Activated CD4-positive, CD25-positive, alpha-beta regulatory T cell treated with anti-CD3 and anti-CD28 coated beads, Interleukin-2, amount 50 U/mL, for 72 hours (primary cell): ENCODE results near the gene CBLN3.
A peak's percentile ranks its signal among the peaks of the same experiment; 100 is the strongest.

Source experiments
- DNase-seq: peaks from one replicate; pipeline ENCODE4 v3.0.0; 2021

Gene CBLN3

DNA sequence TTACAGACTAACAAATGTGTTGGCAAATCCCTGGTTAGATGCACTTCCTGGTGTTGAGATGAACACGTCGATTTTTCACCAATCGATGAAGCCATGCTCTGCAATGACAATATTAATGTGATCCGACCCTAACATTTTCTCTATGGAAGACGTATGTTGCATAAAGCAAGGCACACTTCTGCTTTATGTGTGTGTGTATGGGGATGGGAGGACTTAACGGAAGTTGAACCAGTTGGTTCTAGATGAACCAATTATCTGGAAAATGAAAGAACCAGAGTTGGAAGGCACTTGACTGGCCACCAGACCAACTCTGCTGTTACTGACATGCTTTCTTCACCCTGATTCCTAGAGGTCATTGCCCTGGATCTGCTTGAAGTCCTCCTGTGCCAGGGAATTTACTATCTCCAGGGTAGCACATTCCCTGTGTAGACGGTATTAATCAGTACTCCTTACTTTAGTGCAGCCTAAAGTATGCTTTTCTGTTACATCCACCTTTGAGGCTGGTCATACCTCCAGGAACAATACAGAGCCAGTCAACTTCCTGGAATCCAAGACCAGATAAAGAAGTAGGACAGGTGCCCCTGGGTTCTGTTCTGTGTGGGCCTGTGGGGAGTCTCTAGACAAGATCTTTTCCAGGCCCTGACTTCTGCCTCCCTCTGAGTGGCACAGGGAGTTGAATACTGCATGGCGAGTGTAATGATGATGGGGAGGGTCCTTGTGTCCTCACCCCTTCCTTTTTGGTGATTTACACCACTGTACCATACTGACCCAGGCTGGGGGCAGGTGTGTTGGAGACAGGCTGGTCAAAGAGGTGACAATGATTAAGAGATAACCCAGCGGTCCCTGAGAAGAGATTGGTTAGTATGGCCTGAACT lies 9.0 kb upstream of the CBLN3 start:
- DNase-seq = no peak

GRCh38 chr14:24437736-24438067 lies 8.2 kb upstream of the CBLN3 start:
- no peak for DNase-seq

- DNase-seq = no peak
Observed at GRCh38 chr14:24437020-24437735, 7.7 kb upstream of the CBLN3 start.

GRCh38 chr14:24436355-24437019 lies 7.0 kb upstream of the CBLN3 start:
- DNase-seq = no peak

GRCh38 chr14:24435998-24436354 lies 6.5 kb upstream of the CBLN3 start:
- no peak for DNase-seq

DNA sequence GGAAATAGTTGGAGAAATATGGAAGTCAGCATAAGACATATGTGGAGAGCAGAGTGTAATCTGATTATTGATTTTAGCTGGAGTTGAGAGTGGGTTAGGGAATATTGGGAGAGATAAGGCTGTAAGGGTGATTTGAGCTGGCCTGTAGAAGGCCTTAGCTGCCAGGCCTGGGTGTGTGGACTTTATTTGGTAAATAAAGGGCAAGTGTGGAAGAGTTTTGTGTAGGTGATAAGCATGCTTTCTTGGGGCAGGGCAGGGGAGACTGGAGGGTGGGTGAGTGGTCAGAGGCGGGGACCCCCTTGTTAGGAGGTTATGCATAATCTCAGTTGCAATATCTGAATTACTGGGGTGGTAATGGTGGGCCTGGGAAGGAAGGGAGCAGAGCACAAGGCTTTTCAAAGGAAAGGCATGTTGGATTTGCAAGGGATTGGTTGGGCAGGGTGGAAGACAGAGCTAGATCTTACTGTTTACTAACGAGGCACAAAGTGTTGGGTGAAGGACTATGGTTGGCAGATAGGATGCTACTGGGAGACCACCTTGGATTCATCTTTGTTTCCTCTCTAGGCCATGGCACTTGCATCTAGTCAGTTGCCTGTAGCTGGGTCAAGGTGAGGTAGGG lies 5.8 kb upstream of the CBLN3 start:
- DNase-seq = no peak

DNA sequence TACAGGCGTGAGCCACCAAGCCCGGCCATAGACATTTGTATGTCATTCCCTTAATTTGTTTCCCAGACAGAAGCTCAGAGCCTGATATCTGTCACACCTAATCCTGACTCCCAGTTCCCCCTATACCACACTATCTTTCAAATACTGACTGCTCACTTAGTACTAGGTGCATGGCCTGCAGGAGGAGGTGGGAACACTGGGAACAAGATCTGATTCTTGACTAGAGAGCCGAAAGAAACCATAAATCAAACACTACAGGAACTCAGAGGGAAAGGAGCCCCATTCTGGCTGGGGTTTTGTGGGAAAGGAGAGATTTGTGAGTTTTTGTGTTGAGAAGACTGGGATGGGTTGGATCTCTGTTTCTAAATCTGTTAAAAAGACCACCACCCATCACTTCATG lies 5.2 kb upstream of the CBLN3 start:
- no peak for DNase-seq

DNA sequence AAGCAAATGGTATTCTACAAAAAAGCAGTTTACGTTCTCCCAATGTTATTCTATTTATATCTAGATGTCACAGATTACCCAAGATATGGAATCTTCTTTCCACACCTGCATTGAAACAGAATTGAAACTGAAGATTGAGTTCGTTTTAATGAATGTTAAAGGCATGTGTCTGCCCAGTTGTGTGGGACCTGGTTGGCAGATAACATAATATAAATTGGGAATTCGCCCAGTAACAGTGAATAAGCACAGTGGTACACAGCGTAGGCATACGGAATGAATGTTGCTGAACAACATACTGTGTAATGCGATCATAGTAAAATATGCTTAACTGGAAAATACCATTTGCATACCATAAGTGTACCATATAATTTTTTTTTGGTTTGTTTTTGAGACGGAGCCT lies 4.6 kb upstream of the CBLN3 start:
- DNase-seq = no peak

DNA sequence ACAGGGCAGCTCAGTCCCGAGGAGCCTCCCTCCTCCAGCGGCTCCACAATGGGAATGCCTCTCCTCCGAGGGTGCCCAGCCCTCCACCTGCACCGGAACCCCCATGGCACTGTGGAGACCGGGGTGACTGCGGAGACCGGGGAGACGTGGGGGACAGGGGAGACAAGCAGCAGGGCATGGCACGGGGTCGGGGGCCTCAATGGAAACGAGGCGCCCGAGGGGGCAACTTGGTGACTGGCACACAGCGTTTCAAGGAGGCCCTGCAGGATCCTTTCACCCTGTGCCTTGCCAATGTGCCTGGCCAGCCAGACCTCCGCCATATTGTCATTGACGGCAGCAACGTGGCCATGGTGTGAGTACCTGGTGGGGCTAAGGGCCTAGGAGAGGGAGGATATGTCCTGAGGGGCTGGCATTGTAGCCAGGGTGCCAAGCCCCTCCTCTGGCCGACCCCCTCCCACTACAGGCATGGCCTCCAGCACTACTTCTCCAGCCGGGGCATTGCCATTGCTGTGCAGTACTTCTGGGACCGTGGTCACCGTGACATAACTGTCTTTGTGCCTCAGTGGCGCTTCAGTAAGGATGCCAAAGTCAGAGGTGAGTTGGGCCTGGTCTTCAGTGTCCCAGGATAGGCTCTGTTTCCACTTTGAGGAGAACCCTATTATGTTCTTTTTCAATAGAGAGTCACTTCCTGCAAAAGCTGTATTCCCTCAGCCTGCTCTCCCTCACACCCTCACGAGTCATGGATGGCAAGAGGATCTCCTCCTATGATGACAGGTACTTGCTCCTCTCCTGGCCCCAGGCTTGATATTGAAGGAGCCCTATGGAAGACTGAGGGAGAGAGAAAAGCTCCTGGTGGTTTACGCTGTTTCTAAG lies 3.0 kb upstream of the CBLN3 start:
- no peak for DNase-seq

- DNase-seq = peak; percentile 88
Observed at GRCh38 chr14:24431569-24432258, 2.2 kb upstream of the CBLN3 start.

DNA sequence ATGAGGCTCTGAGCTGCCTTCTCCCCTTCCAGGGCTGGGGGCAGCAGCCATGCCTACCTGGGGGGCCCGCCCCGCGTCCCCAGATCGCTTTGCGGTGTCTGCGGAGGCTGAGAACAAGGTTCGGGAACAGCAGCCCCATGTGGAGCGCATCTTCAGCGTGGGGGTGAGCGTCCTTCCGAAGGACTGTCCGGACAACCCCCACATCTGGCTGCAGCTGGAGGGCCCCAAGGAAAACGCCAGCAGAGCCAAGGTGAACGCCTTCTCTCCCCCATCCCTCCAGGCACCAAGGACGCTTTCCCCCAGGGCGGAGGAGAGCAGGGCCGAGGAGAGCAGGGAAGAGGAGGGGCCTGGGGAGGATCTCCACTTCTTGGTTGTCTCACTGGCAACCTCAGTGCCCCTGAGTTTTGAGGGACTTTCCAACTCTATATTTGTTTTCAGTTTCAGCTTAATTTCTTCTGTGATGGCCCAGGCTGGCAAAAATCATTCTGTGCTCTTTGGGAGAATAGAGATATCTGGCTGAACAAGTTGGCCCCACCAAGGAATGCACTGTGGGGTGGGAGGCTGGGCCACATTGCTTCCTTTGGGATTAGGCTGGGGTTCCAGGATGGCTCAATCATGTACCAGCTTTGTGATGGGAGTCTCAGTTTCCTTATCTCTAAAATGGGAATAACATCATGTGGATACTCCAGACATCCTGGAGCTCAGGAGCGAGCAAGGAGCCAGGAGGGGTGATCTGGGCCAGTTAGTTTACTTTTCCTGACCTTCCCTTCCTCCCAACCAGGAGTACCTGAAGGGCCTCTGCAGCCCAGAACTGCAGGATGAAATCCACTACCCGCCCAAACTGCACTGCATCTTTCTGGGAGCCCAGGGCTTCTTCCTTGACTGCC lies 1.5 kb upstream of the CBLN3 start:
- DNase-seq = peak; percentile 62

GRCh38 chr14:24430143-24430681 lies 744 bp upstream of the CBLN3 start:
- DNase-seq = peak; percentile 77

DNA sequence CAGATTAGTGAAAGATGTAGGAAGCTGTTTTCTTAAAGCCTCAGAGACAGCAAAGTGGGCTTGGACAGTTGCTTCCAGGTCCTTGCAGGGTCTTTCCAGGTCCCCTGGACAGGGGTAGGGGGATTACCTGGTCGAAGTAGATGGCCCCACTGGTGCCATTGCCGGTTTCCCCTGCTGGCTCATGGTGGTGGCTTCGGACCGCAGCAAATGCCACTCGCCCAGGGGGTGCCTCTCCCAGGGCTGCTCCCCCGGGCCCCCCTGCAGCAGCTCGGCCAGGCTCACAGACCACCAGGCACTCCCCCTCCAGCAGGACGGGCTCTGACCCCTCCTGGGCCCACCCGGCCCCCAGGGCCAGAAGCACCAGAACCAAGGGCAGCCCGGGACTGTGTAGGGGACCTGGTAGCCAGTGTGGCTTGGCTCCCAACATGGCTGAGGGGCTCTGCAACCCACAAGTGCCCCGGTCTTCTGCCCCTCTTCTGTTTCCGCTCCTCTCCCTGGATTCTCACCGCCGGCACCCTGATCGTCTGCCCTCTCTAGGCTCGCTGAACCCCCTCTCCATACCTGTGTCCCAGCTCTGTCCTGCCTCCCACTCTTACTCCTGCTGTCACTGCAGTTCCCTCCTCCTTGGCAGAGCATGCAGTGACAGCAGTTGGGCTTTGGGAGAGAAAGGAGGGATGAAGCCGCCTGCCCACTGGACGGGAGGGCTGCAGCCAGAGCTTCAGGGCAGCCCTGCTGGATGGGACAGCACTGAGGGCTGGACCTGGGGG lies 657 bp downstream of the CBLN3 start:
- DNase-seq = no peak

DNA sequence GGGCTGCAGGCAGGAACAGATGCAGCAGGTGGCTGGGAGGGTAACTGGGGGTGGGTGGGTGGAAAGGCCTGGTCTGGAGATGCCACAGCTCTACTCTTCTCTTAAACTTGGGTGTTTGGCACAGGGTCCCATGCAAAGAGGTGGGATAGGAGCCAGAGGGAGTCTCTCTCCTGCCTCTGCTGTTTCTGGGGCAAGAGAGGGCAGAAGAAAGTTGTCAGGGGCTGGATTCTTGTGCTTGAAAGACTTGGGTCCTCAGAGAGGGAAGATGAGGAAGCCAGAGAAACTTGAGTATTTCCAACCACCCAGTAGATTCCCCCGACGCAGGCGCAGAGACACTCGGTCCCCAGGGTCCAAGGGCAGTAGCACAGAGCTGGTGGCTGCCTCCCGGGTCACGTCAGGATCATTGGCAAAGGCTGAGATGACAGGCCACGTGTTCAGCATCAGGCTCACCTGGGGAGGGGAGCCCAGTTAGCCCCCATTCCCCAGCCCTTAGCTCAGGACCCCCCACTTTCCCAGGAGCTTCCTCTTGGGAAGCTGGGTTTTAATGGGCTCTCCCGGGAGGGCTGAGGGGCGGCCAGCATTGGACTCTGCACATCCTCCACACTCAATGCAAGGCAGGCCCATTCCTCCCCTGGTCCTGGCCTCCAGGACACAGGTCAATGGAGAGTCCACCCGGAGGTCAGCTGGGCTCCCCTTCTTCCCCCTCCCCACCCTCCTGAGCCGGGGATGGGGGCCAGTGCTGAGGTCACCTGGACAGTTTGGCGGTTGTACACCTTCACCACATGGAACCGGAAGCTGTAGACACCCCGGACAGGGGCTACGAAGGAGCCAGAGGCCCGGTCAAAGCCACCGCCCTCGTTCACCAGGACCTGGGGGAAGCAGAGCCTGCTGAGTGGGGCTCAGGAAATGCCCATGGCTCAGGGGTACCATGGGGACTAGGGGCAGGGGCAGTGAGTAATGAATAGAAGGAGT lies 1.6 kb downstream of the CBLN3 start:
- DNase-seq = no peak

- DNase-seq = no peak
Observed at GRCh38 chr14:24426912-24427536, 2.4 kb downstream of the CBLN3 start.

DNA sequence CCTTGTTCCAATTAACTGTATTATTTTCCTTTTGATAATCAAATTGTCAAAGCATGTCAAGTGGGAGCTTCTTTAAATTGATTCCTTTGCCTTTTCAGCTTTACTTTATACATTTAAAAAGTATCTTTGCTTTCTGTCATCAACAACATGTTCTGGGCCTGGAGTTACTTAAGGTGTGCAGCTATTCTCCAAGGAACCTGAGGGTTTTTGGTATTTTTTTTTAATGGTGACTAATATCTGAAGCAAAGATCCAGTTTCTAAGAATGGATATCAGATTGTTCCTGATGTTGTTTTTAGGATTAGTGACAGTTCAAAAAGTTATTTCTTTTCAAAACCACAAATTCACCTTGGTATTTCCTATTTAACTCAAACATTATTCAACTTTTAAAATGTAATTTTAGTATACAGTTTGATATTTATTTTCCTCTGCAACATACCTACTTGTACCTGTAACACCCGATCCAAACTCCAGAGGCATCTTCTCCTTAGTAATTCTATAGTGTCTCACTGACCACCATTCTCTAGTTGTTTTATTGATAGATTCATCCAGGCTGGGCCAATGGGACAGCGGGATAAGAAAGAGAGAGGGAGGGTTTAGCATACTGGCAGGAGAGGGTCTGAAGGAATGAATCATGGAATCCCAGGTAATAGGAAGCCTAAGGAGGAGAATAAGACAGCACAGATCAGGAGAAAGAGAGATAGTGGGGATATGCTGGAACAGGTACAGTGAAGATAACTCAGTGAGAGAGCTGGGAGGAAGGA lies 3.1 kb downstream of the CBLN3 start:
- DNase-seq = no peak

GRCh38 chr14:24425704-24426103 lies 3.8 kb downstream of the CBLN3 start:
- DNase-seq = no peak
